Stimulated activated CD4-positive, alpha-beta T cell treated with anti-CD3 and anti-CD28 coated beads, Interleukin-1b, Interleukin-23, amount 100 ng/mL, for 24 hours (primary cell): ENCODE results near the gene SH2D3C.

Experiments
- DNase-seq, 4 experiments: peaks; one replicate each; pipeline ENCODE4 v3.0.0-alpha.2; 2020; ENCODE audit warnings: low read depth in 4 of 4, low spot score in 1 of 4

SH2D3C gene, protein sequence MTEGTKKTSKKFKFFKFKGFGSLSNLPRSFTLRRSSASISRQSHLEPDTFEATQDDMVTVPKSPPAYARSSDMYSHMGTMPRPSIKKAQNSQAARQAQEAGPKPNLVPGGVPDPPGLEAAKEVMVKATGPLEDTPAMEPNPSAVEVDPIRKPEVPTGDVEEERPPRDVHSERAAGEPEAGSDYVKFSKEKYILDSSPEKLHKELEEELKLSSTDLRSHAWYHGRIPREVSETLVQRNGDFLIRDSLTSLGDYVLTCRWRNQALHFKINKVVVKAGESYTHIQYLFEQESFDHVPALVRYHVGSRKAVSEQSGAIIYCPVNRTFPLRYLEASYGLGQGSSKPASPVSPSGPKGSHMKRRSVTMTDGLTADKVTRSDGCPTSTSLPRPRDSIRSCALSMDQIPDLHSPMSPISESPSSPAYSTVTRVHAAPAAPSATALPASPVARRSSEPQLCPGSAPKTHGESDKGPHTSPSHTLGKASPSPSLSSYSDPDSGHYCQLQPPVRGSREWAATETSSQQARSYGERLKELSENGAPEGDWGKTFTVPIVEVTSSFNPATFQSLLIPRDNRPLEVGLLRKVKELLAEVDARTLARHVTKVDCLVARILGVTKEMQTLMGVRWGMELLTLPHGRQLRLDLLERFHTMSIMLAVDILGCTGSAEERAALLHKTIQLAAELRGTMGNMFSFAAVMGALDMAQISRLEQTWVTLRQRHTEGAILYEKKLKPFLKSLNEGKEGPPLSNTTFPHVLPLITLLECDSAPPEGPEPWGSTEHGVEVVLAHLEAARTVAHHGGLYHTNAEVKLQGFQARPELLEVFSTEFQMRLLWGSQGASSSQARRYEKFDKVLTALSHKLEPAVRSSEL

DNA sequence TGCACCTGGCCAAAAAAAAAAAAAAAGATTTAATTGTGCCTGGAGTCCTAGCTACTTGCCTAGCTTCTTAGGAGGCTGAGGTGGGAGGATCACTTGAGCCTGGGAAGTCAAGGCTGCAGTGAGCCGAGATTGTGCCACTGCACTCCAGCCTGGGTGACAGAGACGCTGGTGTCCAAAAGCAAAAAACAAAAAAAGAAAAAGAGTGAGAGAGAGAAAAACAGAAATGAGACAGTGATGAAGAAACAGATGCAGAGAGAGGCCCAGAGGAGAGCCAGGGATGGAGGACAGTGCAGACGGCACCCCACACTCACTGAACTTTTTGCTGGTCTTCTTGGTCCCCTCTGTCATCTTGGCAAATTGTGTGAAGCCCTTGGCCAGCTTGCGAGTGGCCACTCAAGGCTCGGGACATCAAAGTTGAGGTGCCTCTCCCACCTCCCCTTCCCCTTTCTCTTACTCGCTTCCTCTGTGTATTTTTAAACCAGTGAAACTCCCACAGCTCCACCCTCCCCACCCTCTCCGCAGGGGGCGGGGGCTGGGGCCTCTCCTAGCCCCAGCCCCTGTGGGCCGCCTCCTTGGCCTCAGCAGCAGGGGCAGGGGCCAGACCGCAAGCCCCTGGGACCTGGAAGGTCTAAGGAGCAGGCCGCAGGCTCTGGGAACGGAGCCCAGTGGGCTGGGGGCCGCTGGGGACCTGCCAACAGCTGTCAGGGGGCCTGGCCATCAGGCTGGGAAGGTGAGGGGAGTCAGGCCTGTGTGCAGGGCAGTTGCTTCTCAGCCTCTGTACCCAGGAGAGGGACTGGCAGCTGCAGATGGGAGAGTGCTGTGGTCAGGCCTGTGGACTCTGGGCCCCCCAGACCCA, at the start of gene SH2D3C:
Gene SH2D3C (minus strand): TSS at position 387 of the 856 bp plus-strand sequence. CDS start 39 bp downstream, at position 348.
- DNase-seq = no peak

DNA sequence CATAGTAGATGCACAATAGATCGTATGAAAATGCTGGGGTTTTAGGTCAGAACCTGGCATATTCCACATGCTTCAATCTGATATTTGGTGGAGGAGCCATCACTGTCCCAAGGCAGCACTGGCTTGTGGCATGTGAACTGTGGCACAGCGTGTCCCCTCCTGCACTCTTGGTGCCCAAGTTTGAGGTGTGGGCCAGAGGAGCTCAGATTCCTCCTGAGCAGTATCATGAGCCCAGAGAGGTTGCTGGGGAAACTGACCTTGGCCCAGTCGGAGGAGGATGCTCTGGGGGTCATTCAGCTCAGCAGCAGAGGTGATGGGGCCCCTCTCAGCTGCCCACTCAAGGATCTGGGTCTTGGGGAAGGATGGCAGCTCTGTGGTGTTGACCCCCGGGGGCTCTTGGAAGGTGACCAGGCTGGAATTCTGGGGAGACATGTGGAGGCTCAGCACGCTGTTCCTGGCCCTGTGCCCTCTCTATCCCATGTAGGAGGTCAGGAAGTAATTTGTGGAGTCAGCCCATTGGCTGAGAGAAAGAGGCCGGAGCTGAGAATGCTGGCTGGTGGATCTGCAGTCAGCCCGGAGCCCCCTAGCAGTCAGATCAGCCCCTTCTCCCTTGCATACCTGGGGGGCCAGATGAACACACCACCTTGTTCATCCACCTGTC, 47.9 kb upstream of the SH2D3C start:
- no peak for DNase-seq

DNA sequence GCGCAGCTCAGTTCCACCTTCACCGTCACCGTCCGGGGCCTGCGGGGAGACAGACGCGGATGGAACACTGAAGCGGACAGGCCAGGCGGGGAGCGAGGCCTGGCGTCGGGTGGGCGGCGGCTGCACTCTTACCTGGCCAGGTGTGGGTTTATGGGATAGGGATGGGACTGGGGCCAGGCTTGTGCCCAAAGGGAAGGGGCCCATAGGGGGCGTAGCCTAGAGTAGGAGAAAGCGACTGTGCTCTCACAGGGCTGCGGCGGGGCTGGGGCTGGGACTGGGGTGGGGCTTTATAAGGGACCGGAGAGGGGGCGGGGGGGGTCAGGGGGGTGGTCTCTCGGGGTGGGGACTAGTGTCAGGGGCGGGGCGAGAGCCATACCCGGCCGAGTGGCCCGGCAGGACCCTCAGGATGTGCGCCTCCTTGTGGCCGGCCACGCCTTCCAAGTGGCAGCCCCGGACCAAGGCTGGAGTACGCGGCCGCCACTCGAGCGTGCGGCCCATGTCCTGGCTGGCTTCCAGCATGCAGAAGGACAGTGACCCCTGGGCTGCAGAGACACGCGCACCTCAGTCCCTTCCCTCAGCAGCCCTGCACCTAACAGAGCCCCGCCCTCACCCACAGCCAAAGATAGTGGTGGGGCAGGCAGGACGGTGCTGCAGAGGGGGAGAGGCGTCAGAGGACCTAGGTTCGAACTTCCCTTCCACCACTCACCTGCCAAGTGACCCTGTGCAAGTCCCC, 47.0 kb upstream of the SH2D3C start:
- no peak for DNase-seq

DNA sequence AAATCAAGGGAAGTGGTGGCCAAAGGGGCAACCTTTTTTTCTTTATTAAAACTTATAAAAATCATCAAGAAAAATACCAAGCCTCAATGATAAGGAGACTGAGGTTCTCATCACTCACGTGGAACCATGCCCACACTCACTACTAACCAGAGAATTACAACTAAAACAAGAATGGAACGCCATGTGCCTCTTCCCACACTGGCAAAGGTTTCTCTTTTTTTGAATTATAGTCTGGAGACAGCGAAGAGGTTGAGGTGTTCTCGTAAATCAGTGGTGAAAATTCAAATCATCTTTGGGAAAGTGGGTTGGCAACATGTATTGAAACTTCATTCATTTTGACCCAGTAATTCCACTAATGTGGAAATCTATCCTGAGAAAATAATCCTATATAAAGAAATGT, 43.6 kb upstream of the SH2D3C start:
- no peak for DNase-seq

DNA sequence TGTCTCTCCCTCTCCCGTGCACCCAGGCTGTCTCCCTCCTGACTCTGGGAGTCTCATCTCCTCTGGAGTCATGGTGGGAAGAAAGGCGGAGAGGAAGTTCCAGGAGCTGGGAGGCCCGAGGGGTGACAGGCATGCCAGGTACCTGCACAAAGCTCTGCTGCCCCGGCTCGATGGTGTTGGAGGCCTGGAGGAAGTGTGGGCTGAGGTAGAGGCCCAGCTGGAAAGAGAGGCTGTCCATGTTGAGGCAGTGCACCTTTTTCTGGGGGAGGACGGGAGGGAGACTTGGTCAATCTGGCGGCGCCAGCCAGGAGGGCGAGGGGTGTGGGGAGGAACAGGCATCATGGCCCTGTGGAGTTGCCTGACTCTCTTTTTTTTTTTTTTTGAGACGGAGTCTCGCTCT, 40.1 kb upstream of the SH2D3C start:
- DNase-seq = no peak

DNA sequence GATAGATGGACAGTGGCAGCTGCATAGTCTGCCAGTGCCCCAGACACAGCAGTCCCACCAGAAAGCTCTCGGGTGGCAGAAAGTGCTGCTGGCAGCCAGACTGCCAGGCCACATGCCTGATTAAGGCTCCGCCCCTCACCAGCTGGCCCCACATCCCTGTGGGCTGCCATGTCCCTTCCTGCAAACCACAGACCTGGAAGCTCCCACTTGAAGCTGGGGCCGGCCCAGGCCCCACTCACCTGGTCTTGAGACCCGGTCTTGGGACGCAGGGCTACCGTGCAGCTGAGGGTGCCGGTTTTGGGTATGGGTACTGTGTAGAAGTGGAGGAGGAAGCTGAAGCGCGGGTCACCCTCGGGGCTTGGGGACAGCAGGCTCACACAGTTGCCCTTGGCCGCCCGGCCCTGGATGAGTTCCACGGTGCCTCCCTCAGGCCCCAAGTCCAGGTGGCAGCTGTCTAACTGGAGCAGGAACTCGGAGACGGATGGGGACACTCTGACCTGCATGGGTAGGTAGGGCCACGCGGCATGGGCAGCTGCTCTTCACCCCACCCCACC, 39.5 kb upstream of the SH2D3C start:
- DNase-seq = no peak

DNA sequence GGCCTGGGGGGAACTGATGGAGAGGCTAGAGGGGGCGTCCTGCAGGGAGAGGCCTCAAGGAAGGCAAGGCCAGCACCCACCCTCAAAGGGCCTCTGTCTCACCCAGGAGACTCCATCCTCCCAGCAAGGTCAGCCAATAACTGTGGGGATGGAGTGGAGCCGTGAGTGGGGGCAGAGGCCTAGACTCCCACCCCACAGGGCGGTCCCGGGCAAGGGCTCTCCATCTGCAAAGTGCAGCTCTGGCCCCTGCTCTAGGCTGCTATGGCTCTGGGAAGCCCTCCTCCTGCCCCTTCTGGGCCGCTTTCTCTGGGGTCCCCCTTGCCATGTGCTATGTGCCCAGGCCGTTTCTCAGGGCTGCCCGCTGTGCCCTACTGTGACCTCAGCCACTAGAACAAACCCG, 38.3 kb upstream of the SH2D3C start:
- DNase-seq = no peak

DNA sequence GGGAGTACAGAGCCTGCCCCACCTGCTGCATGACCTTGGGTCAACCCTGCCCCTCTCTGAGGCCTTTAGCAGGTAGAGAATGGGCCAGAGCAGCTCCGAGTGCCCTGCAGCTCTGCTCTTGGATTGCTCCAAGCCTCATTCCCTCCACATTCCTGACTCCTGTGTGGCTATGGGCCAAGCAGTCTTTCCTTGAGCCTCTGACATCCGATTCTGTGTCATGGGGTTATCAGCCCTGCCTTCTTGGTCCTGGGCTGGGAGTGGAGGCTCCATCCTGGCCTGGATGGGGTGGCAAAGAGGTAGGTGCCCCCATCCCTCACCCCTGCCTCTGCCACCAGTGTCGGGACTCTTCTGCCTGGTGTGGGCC, 37.9 kb upstream of the SH2D3C start:
- no peak for DNase-seq

DNA sequence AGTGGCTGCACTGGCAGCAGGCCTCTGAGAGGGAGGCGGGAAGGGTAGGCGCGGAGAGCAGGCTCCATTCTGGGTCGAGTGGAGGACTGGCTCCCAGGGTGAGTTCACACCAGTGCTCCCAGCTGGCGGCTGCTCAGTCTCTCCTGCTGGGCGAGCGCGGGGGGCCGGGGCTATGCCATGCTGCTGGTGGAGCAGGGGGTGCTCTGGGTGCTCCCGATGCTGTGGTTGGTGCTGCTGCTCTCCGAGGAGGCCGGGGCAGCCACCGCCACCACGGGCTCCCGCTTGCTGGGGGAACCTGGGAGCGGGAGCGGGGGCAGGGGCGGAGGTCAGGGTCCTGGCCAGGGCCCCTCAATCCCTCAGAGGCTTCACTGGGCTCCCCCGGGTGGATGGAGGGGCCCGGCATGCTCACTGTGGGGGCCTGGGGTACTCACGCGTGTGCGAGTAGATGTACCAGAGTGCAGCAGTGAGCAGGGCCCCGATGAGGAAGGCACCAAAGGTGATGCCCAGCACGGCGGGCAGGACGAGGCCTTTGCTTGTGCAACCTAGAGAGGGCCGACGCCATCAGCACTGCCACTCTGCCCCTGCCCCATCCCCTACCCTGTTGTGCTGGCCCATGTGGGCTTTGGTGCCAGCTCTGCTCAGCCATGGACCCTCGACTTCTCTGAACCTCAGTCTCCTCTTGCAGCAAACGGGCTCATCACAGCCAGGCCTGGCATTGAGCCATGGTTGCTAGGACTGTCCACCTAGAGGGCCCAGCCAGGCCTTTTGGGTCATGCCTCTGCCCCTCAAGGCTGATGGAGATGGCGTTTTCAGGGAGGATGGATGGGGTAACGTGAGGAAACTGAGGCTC, 37.3 kb upstream of the SH2D3C start:
- no peak for DNase-seq

DNA sequence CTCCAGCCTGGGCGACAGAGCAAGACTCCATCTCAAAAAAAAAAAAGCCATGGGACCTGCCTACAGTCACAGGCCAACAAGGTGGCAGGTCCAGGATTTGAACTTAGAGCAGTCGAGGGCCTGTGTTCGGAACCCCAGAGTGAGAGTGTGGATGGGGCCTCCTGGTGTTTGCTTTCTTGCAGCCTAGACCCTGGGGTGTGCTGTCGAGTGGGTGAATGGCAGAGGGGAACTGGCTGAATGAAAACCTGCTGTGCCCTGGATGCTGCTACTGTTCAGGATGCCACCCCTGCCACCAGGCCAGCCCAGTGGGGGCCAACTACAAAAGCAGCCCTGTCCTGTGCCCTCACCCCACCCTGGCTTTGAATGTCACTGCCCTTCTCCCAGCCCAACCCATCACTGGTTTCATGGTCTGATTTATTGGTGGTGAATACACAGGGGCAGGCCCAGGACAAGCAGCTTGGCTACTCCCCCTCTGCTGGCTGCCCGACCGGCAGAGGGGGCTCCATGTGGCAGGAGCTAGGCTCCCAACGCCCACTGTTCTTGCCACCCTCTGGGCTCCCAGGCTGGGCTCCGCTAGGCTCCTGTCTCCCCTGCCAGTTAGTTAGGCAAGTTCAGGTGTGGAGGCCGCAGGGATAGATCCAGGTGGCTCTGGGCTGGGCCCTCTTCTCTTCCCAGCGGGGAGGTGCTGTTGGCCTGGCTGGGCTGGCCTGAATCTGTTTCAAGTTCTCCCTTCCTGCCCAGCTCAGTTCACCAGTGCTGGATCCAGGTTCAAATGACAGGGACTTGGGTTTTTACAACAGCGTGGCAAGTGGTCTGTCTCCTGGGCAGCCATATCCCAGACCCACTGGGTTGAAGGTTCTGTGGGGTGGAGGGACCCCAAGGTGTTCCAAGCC, 36.4 kb upstream of the SH2D3C start:
- DNase-seq = no peak

DNA sequence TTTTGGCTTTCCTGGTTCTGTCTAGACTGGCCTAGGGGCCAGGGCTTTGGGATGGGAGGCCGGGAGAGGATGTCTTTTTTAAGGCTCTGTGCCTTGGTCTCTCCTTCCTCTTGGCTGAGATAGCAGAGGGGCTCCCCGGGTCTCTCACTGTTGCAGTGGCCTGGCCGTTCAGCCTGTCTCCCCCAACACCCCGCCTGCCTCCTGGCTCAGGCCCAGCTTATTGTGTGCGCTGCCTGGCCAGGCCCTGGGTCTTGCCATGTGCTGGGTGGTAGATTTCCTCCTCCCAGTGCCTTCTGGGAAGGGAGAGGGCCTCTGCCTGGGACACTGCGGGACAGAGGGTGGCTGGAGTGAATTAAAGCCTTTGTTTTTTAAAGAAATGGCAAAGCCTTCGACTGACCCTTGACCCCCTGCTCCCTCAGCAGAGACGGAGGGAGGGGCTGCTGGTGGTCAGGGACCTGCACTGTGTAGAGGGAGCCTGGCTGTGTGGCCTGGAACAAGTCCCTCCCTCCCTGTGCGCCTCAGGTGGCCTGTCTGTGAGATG, 35.3 kb upstream of the SH2D3C start:
- no peak for DNase-seq

DNA sequence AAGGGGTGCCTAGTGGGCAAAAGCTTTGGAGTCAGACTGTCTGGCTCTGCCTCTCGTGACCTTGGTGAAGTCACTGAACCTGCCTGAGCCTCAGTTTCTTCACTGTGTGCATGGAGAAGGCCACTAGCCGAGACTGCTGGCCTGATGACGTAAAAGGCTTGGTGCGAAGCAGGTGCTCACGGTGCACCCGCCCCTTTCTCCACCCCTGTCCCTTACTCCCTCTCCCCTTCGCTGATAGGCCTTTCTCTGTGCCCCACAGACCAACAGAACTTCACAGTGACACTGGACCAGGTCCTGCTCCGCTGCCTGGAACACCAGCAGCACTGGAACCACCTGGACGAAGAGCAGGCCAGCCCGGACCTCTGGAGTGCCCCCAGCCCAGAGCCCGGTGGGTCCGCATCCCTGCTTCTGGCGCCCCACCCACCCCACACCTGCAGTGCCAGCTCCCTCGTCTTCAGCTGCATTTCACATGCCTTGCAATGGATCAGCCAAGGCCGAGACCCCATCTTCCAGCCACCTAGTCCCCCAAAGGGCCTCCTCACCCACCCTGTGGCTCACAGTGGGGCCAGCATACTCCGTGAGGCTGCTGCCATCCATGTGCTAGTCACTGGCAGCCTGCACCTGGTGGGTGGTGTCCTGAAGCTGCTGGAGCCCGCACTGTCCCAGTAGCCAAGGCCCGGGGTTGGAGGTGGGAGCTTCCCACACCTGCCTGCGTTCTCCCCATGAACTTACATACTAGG, 34.6 kb upstream of the SH2D3C start:
- DNase-seq = no peak

DNA sequence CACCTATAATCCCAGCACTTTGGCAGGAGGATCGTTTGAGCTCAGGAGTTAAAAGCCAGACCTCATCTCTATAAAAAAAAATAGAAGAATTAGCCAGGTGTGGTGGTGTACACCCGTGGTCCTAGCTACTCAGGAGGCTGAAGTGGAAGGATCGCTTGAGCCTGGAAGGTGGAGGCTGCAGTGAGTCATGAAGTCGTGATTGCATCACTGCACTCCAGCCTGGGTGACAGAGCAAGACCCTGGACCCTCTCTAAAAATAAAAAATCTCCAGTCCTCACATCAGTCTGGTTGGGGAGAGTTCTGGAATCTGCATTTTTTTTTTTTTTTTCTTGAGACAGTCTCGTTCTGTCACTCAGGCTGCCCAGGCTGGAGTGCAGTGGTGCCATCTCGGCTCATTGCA, 33.5 kb upstream of the SH2D3C start:
- DNase-seq = no peak

DNA sequence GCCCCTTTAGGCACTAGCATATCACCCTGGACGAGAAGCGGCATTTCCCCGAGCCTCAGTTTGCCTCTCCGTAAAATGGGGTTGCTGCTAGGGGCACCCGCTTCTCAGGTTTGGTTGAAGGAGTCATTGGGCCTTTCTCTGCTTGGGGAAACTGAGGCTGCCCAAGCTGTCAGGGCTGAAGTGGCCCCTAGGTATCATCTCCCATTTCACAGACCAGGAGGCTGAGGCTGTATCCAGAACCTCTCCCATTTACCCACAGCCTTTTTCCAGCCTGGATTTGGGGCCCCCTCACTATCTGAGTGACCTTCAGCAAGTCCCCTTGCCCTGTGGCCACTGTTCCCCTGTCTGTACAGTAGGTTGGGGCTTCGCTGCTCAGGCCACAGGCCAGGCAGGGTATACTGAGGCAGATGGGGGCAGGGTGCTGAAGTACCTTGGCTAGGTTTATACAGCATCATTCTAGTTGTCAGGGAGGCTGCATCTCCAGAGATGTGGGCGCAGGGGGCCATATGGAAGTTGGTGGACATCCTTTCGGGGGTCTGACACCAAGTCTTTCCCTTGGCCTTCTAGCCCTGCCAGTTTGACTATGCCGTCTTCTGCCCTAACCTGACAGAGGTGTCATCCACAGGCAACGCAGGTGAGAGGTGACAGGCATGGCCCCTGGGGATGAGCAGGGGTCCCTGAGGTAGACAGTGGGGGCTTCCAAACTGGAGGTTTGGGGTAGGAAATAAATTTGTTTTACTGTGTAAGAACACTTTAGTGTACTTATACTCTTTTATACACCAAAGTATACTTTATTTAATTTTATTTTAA, 32.1 kb upstream of the SH2D3C start:
- DNase-seq = no peak

DNA sequence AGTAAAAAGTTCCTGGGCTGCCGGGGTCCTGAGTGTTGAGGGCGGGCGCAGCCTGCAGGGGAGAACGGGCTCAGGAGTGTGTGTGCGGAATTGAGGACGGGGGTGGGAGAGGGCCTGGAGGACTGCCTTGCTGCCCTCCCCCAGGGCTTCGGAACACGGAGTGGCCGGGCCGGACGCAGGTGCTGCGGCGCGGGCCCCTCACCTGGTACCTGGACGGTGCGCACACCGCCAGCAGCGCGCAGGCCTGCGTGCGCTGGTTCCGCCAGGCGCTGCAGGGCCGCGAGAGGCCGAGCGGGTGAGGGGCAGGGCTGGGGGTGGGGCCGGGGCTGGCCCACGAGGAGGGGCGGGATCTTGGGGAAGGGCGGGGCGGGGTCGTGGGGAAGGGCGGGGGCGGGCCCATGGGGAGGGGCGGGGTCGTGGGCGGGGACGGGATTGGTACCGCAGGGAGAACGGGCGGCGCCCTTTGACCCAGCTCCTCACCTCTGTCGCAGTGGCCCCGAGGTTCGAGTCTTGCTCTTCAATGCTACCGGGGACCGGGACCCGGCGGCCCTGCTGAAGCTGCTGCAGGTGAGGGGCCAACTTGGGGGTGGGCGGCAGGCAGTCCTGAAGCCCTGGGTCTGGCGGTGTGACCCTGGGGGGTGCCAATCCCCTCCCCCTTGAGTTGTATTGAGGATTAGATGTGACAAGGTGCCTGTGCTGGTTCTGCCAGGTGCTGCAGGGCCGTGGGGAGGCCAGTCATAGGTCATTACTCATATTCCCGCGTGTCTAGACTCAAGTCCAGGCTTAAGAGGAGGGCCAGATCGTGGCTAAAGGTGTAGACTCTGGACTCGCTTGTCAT, 31.3 kb upstream of the SH2D3C start:
- no peak for DNase-seq
